NCI-H82 treated with DMSO at 0.1 percent for 48 hours (cell line): ENCODE data around the gene KCNK18.

ENCODE experiments used
- DNase-seq: peaks from one replicate; lab custom pipeline; 2025; ENCODE audit not compliant: unreplicated experiment; lab: John Stamatoyannopoulos, UW

The KCNK18 gene

GRCh38 chr10:117197189-117197588, at the start of gene KCNK18:
Gene KCNK18, plus strand, starts transcription at chr10:117197489. Its CDS starts 0 bp downstream, at chr10:117197489.
- DNase-seq: no peak

- no peak for DNase-seq
Observed at GRCh38 chr10:117148284-117148683, 49.0 kb upstream of the KCNK18 start.

DNA sequence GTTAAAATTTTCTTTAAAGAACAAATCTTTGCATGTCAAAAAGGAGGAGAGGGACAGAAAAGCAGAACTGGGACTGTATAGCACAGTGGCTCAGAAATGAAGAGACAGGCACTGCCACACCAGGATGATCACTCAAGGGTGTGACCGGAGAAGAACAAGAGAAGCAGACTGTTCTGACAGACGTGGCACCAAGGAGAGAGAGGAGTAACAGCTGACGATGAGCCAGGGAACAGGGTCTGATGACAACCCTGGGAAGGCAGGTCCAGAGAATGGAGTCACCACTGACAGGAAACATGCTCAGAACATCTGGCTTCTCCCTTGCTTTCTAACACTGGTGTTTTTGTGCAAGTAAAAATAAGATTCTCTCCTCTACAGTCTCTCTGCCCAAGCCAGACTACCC, 44.6 kb upstream of the KCNK18 start:
- no peak for DNase-seq

DNA sequence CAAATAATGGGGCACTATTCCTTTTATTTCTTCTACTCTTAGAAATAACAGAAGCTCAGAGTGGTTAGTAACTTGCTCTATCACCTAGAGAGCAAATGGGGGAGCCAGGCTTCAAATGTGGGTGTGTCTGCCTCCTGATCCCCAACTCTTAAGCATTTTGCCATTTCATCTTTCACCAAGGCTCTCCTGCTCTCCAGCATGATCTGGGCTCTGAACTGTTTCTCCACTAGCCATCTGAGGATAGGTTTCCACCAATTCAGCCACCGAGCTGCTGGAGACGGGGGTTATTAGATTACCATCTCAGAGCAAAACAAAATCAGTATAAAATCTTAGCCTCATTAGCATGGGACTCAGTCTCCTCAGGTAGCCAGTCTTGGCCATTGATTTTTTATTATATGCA, 39.0 kb upstream of the KCNK18 start:
- DNase-seq: no peak

- no peak for DNase-seq
Observed at GRCh38 chr10:117159390-117159789, 37.9 kb upstream of the KCNK18 start.

GRCh38 chr10:117160567-117160966, 36.7 kb upstream of the KCNK18 start:
- no peak for DNase-seq

GRCh38 chr10:117161386-117162033, 35.8 kb upstream of the KCNK18 start:
- DNase-seq: no peak

- no peak for DNase-seq
Observed at GRCh38 chr10:117162093-117163060, 34.9 kb upstream of the KCNK18 start.

DNA sequence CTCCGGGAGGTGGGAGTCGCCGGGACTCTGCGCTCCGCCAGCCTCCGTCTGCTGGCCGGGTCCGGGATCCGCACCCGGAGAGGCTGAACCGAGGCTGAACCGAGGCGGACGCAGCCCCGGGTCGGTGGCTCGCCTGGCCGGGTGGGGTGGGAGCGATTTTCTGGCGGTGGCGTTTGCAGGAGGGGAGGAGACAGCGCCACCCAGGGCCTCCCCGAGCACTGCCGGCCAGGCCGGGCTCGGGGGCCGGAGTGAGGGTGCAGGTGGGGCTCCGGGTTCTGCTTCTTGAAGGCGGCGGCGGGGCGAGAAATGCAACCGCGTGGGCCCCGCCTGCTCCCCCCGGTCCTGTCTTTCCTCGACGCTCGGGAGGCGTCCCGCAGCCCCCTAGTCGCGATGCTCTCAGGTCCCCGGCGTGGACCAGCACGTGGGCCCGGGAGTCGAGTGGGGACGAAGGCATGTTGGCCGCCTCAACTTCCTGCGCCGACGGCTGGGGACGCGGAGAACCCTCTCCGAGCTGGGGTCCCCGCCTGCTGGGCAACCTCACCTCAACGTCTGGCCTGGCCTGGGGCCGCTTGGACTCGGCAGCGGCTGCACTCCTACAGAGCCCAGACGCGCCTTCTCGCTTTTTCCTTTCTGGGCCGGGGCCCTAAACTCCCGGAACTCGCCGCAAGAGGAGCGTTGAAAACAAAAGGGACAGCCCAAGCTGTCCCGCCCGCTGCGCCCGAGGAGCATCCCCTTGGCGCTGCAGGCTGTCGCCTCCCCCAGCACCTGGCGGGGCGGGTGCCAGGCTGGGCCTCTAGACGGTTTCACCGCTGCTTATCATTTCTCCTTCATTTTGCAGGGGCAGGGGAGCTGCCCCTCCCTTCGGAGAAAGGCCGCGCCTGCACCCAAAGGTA, 34.0 kb upstream of the KCNK18 start:
- DNase-seq: no peak

GRCh38 chr10:117163954-117164548, 33.2 kb upstream of the KCNK18 start:
- DNase-seq: no peak

DNA sequence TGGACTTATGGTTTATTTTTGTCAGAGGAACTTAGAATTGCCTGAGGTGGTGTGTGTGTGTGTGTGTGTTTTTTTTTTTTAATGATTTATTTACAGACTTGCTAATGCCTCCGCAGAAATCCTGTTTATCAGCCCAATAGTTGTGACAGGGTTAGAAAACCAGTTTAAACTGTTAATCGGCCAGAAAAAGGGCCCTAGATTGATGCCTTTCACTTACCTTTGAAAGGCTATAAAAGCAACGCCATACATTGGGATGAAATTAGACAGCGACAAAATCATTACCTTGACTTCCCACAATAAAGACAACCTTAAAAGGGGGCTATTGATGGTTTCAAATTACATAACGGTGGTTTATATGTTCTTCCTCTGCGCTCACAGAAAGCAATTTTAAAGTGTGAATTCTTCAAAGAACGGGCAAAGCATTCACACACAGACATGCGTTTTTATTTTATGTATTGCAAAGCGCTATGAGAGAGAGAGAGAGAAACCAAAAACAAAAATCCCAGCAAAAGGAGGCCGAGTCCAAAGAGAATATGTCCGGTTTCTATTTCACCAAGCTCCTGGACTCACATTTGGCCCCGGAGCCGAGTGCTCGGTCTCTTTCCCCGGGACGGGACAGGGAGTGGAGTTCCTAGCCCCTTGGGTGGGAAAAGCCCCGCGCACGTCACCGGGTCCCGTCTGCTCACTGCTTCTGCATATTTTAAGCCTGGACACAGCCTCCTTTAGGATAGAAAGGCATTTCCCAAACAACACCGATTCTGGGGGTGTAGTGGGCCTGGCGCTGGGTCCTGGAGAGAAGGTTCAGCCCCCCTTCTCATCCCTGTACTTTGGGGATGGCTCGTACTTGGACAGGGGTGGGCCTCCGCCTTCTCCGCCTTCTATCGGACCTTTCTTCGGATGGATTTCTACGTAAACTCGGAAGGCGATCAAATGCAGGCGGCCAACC, 32.4 kb upstream of the KCNK18 start:
- DNase-seq: no peak

DNA sequence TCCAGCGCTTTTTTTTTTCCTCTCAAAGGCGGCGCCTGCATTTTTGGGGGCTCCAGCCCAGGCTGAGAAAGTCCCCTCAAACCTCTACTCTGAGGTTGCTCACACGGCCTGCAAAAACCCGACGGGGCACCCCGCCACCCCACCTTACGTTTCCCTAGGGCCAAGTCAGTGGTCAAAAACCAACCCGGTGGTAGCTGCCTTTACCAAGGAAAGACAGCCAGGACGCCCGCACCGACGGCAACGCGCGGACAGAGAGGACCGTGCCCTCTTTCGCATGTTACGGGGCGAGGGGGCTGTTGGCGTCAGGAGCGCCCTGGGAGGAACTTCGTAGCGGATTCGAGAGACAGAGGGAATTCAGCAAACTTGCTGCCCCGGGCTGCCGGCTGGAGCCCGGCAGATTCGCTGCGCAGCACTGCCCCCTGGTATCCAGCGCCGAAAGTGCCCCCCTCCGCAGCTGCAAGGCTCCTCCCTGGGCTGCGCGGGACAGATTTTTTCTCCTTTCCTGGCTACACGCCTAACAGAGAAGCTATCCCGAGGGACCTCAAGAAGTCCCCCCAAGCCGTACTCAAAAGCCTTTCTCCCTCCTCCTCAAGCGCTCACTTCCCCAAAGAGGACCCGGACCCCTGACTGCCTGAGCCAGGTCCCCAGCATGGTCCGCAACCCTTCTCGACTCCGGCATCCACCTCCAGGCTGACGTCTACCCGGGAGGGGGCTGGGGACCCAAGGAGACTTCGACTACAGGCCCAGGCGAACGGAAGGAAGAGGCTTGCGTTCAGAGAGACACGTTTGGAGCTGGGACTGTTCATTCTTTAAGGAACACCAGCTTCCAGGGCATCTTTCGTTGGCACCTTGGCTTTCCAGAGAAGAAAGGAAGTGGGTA, 31.5 kb upstream of the KCNK18 start:
- DNase-seq: no peak

- no peak for DNase-seq
Observed at GRCh38 chr10:117166418-117167345, 30.6 kb upstream of the KCNK18 start.

DNA sequence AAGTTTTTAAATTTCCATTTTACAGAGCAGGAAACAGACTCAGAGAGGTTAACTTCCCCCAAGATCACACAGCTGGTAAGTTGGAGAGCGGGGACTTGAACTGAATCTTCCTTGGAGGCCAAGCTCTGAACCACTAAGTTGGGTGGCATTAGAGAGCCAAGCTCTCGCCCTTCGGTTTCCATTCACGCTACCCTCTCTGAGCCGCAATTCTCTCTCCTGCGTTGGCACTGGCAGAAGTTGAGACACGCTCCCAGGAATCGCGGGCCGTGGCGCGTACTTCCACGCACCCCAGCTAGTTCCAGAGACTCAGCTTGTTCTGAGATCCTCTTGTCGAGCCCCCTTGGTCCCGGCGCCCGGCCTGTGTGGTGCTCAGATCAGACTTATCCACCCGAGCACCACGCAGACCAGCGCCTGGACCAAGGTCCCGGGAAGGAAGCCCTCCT, 29.9 kb upstream of the KCNK18 start:
- DNase-seq: no peak

GRCh38 chr10:117167789-117168674, 29.3 kb upstream of the KCNK18 start:
- DNase-seq: no peak

DNA sequence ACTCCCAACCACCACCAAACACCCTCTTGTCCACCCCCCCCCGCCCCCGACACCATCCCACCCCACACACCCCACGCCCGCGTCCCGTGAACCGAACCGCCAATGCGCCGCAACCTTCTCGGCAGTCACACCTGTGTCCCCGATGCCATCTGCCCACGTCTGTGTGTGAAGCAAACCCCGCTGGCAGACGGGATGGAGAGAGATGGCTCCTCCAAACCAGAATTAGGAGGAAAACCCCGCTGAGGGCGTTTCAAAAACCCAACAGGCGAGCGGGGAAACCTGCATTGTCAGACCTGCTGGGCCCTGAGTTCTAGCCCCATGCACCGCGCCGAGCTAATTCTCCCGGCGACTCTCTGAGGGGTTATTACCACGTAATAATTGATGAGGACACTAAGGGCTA, 28.6 kb upstream of the KCNK18 start:
- DNase-seq: no peak

DNA sequence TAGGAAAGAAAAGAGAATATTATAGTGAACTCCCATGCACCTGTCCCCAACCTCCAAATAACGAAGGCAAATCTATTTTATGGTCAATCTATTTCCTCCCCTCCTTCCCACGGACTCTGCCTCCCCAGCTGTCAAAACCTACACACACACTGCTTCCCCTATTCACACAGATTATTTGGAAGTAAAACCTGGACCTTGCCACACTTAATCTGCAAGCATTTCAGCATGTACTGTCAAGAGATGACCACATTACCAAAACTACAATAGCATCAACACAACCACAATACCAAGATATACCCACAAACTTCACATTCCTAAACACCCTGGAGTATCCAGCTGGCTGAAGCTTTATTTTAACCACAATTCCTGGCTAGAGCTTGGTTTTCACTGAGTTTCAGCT, 27.8 kb upstream of the KCNK18 start:
- no peak for DNase-seq
